GM19025 (cell line): Measurements from ENCODE around the gene GCNA.

Experiments
- ATAC-seq: cut with Tn5 transposase; IDR thresholded peaks from one replicate; pipeline ENCODE4 v1.9.1; 2021; ENCODE audit warnings: mild to moderate bottlenecking, low read depth, moderate library complexity; ENCODE audit not compliant: unreplicated experiment

The GCNA gene

GRCh38 chrX:71612256-71612655 is 34.0 kb downstream of the GCNA start:
- no peak for ATAC-seq

DNA sequence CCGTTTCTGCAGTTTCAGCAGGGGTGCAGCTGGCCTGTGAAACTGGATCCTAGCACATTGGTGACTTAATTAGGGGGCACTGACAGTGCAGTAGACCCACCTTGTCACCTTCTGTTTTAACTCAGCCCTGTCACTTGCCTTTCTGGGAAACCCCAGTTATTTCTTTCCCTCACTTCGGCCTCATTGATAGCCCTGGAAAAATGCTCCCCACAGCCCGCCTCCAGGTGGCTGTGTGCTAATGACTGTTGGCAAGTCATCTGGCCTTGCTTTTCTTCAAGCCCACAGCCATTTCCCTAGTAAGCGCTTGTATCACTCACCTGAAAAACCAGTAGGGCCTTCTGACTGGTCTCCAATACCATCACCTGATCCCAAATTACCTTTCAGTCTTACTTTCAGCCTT is 36.8 kb downstream of the GCNA start:
- no peak for ATAC-seq

DNA sequence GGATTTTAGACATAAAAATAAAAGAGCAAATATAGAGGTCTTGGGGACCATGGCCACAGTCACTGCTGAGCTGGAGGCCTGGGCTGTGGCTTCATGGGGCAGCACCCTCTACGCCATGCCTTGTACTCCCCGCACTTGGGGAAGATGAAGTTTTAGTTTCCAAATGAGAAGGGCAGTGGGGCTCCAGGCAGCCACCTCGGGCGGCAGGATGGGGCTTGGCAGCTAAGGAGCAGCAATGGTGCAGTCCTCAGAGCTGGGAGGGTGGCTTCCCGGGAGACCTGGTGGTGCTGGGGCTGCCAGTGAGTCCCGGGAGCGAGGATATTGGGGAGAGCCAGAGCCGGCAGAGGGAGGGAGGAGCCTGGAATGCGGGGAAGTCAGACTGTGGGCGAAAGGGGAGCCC is 37.7 kb downstream of the GCNA start:
- ATAC-seq, result no peak

DNA sequence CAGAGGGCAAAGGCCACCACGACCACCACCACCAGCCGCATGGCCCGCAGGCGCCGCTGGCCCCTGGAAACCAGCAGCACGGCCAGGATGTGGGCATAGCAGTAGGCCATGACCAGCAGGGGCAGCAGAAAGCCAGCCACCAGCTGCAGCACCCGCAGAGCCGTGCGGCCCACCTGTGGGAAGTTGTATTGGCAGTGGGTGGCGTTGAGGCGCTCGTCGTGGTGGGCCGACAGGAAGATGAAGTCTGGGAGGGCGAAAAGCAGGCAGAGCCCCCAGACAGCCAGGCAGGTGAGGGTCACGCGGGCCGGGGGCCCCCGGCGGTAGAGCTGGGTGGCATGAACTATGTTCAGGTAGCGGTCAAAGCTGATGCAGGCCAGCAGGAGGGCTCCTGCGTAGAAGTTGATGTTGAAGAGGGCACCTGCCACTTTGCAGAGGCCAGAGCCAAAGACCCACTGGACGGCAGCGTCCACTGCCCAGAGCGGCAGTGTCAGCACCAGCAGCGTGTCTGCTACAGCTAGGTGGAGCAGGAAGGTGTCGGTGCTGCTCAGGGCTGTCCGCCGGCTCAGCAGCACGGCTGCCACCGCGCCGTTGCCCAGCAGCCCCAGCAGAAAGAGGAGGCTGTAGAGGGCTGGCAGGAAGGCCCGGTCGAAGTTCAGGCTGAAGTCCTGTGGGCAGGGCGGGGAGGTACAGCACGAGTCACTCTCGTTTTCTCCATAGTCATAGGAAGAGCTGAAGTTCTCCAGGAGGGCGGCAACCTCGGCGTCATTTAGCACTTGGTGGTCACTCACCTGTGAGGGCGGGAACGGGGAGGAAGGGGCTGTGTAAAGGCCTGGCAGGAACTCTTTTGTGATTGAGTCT is 38.7 kb downstream of the GCNA start:
- ATAC-seq, result no peak

- no peak for ATAC-seq
Observed at GRCh38 chrX:71617742-71618141, 39.5 kb downstream of the GCNA start.

GRCh38 chrX:71618303-71618721 is 40.1 kb downstream of the GCNA start, which contains the start of gene CXCR3:
TSS of gene CXCR3 (minus strand) at chrX:71618511. CDS start at chrX:71618449, 62 bp downstream.
- peak; percentile 52 for ATAC-seq

GRCh38 chrX:71618787-71619186 is 40.5 kb downstream of the GCNA start:
- ATAC-seq, result no peak

DNA sequence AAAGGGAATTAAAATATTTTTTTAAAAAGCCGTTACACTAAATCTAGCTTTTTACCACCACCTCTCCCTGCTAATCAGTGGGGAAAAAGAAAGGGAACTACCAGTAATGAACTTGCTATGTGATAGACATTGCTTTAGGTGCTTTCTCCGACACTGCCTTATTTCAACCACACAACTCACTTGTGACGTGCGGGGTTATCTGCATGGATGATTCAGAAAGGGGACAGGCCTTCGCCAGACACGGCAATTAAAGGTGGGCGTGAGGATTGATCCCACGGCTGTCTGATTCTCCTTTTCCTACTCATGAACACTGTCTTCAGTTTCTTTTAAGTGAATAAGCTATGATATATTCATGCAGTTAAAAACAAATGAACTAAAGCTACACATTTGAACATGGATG is 41.0 kb downstream of the GCNA start:
- no peak for ATAC-seq

DNA sequence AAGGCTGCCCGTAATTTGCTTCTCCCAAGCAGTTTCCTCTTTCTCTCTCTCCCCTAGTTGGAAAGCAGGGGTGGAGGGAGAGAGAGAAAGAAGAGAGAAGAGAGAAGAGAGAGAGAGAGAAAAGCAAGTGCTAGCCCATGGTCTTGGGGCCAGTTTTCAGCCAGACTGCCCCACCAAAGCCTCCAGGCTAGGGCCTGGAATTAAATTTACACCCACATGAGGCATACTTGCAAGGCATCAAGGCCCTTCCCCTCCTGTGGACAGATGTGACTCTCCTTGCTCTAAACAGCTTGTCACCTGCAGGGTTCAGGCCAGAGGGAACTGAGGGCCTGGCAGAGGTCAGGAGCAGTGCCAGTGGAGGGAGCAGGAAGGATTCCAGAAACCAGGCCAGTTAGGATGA is 41.7 kb downstream of the GCNA start:
- no peak for ATAC-seq

- no peak for ATAC-seq
Observed at GRCh38 chrX:71621603-71622002, 43.4 kb downstream of the GCNA start.

DNA sequence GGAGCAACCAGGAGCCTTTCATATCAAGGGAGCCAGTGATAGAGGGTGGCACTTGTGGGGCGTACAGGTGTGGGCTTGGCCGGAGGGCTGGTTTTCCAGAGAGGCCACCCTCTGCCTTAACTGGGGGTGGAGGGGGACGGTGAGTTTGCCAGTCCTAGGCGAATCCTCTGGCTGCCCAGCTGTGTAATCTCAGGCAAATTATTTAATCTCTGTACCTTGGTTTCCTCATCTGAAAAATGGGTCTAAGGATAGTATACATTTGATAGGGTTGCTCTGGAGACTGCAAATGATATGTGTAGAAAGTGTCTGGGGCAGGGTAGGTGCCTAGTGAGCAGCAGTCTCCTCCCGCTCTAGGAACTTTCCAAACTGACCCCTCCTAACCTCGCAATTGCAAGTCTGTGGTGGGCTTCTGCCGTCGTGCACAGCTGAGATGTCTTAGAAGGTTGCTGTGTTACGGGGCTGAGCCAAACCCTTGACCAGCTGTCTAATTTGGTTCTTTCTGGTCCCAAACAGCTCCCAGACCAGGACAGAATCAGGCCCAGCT is 43.9 kb downstream of the GCNA start:
- no peak for ATAC-seq

- peak; percentile 47 for ATAC-seq
Observed at GRCh38 chrX:71622576-71623450, 44.6 kb downstream of the GCNA start.

DNA sequence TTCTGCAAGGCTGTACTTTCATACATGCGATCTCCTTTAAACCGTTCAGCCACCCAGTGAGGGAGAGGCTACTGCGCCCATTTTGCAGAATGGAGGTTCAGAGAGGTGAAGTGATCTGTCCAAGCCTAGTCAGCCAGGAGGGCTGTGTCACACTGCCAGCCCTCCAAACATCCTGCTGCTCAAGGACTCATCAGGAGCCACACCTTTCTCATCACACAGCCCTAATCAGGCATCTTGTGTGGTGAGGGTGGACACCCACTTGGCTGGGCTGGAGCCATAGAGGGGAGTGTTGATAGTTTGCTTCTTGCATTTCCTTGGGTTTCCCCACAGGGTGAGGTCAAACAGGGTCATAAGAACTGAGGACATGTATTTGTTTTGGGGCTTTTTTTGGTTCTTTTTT is 45.5 kb downstream of the GCNA start:
- peak; percentile 28 for ATAC-seq

DNA sequence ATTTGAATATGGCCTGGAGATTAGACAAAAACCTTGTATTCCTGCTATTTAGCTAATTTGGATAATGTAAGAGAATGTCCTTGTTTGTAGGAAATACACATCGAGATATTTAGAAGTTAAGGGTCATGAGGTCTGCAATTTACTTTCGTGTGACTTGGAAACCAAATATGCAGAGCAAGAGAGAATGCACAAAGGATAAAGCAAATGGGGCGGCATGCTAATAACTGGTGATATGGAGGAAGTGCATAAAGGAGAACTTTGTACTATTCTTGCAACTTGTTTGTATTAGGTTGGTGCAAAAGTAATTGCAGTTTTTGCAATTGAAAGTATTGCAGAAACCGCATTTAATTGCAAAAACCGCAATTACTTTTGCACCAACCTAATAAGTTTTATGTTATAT is 47.2 kb downstream of the GCNA start:
- no peak for ATAC-seq

- no peak for ATAC-seq
Observed at GRCh38 chrX:71626576-71626975, 48.3 kb downstream of the GCNA start.

DNA sequence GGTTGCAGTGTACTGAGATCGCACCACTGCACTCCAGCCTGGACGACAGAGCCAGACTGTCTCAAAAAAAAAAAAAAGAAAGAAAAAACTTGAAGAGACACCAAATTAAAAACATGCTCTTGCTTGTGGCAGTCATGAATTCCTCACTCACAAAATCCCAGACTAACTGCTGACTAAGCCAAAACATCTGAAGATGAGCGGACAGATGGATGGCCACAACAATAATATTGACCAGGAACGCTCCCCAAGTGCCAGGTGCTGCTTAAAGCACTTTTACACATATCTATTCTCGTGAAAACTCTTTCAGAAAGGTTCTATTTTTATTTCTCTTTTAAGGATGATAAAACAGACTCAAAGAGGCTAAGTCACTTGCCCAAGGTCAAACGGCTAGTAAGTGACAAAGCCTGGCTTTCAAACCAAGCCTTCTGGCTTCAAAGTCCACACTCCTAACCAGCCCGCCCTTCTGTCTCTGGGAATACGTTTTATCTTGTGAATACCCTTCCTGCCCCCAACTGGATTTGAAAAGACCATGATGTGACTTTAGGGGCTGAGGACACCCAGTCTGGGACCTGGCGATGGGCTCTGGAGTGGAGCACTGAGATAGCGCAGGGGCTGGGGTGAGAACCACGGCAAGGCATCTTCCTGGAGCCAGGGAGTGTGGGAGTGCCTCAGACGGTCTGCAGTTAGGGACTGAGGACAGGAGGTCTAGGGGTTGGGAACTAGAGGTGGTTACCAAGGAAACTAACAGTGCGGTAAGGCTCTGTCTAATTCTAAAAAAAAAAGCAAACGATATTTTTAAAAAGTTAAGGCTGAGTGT is 49.6 kb downstream of the GCNA start:
- no peak for ATAC-seq

DNA sequence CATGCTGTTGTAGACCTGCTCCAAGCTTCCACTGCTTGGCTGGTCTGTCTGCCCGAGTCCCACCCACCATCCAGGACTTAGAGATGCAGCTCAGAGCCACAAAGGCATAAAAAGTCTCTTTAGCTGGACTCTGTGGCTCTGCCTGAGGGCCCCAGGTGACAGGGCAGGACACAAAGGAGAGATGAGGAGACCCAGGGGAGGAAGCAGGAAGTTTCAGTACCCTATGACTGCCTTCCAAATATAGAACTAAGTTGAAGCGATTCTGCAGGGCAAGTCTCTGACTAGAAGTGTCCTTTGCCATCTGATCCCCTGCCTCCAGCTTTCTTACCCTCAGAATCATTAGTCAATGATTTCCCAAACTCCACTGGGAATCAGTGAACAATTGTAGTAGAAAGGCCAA is 51.2 kb downstream of the GCNA start:
- ATAC-seq, result no peak

DNA sequence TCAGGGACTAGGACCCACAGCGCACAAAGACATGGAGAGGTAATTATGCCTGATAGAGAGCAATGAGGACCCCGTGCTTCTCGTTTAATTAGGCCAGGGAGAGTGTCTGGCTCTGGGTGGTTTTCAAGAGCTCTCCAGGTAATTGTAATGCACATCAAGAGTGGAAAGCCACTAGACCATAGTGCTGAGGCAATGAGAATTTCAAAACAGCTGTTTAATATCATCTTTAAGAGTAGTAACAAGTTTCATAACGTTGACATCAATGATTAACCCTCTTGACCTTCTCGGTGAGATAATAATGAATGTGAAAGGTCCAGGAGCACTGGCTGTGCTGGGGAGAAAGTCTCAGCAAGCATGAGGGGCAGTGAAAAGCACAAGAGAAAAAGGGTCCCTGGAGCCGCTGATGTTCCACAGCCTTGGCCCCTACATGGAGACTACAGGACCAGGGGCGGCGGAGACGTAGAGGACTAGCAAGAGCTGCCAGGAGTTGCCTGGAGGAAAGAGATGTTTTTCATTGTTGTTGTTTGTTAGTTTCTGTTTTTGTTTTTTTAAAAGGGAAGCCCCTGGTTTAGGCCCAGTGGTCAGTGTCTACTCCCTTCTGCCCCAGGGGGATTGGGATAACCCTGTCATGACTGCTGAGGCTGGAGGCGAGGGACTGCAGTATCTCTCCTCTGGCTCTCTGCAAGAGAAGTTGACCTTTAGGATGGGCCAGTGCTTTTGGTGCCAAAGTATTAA is 54.9 kb downstream of the GCNA start:
- ATAC-seq, result peak; percentile 56

GRCh38 chrX:71634366-71634765 is 56.1 kb downstream of the GCNA start:
- no peak for ATAC-seq
